Skin epidermis (tissue), 12 donors: Measurements from ENCODE around the gene SH3GL1.
"Not testable (repeated sequence)": the region's sequence is repeated elsewhere in the genome, so short reads cannot be mapped to it uniquely, and the experiment has no call there.

ENCODE experiments used
- H3K27ac ChIP-seq, 21 experiments: fragments of 200-600 bp; sonication (generic) in 11 of 21; one replicate each; pipeline ENCODE4 v1.5.0; 2020; ENCODE audit warnings: mild to moderate bottlenecking in 3 of 21, inconsistent platforms in 2 of 21, moderate library complexity in 2 of 21
- H3K4me3 ChIP-seq, 7 experiments: fragments of 200-600 bp; sonication (generic) in 2 of 7; one replicate each; pipeline ENCODE4 v1.5.0; 2020; ENCODE audit warnings: inconsistent platforms in 2 of 7, mild to moderate bottlenecking in 2 of 7, moderate library complexity in 1 of 7

SH3GL1 gene

DNA sequence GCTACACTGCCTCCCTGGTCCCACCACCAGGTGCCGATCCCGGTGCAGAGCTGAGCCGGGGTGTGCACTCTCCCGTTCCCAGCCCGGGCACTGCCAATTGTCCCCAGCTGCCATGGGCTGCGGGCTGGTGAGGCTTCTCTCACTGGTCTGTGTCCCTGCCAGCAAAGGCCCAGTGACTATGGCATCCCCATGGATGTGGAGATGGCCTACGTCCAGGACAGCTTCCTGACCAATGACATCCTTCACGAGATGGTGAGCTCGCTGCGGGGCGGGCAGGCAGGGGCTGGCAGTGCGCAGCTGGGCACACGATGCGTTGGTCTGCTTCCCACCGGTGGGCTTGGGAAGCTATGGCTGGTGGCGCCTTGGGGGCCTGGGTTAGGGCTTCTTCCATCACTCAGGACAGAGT, 42.4 kb downstream of the SH3GL1 start:
- Histone ChIP-seq H3K4me3 (no peak overlapping the region), H3K27ac (no peak overlapping the region)

DNA sequence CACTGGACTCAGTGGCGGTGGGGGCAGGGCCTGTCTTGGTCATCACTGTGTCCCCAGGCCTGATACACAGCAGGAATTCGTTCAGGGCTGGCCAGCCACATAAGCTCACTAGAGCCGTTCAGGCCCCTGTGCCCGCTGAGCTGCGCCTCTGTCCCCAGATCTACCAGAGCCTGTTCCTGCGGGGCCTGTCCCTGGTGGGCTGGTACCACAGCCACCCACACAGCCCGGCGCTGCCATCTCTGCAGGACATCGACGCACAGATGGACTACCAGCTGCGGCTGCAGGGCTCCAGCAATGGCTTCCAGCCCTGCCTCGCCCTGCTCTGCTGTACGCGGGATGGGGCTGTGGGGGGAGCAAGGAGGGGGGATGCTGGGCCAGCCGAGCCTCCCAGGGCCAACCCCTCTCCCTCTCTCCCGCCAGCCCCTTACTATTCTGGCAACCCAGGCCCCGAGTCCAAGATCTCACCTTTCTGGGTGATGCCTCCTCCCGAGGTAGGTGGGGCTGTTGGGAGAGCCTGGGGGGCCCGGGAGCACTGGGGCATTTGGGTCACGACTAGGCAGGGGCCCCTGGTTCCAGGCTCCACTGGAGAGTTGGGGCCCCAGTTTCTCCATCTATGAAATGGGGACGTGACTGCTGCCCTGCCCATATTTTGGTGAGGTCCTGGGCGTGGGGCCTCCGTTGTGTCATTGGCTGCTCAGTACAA, 43.1 kb downstream of the SH3GL1 start:
- Histone ChIP-seq H3K4me3 (no peak overlapping the region), H3K27ac (no peak overlapping the region)

DNA sequence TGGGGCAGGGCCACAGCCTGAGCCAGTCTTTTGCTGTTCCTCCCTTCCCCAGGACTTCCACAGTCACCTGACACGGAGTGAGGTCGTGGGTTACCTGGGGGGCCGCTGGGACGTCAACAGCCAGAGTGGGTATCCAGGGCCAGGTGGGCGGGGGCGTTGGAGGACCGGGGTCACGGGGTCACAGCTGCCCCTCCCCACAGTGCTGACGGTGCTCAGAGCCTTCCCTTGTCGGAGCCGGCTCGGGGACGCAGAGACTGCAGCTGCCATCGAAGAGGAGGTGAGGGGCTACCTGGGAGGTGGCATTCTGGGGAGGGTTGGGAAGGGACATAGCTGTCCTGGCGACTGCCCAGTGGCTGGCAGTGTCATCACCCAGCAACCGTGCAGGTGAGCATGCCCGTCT, 45.5 kb downstream of the SH3GL1 start:
- no peak overlapping the region for H3K4me3 ChIP-seq
- no peak overlapping the region for H3K27ac ChIP-seq

DNA sequence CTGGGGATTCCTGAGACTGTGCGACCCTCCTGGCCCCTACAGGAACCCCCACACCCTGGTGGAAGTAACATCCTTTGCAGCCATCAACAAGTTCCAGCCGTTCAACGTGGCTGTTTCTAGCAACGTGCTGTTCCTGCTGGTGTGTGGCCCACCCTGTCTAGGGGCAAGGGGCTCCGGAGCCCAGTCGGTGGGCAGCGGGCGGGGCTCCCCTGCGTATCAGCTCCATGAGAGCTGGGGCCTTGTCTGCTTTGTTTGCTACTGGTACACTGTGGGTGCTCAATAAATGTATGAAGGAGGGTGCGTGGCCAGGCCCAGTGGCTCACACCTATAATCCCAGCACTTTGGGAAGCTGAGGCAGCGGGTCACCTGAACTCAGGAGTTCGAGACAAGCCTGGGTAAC, 46.1 kb downstream of the SH3GL1 start:
- H3K27ac ChIP-seq = no peak overlapping the region
- H3K4me3 ChIP-seq = no peak overlapping the region

DNA sequence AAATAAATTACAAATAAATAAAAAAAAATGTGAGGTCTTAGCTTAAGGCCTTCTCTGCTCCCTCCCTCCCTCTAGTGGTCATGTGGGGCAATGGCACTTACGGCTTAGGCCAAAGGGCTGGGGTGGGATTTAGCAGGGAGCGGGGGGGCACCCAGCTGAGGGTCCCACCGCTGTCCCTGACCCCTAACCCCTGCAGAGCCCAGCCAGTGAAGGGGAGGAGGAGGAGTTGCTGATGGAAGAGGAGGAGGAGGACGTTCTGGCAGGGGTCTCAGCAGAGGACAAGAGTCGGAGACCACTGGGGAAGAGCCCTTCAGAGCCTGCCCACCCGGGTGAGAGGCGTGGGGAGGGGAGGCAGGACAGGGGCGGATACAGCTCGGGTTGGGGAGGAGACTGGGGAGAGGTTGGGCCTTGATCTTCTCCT, 47.6 kb downstream of the SH3GL1 start:
- Histone ChIP-seq H3K4me3 (no peak overlapping the region), H3K27ac (peak overlapping the region in 2 of 21 experiments; percentile 10 to 25)

DNA sequence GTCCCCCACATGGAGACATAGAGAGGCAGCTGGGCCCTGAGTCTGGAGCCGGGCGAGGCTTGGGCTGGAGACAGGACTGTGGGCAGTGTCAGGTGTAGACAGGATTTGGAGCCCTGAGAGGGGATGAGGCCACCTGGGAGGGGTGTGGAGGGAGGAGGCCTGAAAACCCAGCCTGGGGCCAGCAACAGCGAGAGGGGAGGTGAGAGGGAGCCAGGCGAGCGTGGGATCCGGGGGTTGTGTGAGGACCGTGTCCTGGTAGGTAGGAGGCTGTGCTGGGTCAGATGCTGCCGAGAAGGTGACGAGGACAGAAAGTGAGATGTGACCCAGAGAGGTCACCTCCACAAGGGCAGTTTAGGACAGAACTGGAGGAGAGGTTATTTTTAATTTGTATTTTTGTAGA, 49.6 kb downstream of the SH3GL1 start:
- Histone ChIP-seq H3K27ac (no peak overlapping the region), H3K4me3 (no peak overlapping the region)

DNA sequence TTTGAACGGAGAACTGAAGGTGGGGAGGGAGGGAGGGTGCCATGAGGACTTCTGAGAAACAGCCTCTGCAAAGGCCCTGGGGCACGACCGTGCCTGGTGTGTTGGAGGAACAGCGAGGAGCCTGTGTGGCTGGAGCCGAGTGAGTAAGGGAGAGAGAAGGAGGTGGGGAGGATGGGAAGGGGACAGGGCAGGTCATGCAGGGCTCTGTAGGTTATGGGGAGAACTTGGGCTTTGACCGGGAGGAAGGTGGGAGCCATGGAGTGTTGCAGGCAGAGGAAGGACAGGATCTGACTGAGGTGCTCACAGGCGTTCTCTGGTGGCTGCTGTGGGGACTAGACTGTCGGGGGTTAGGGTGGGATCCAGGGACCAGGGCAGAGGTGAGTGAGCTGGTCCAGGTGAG, 50.2 kb downstream of the SH3GL1 start:
- Histone ChIP-seq H3K27ac (no peak overlapping the region), H3K4me3 (no peak overlapping the region)

DNA sequence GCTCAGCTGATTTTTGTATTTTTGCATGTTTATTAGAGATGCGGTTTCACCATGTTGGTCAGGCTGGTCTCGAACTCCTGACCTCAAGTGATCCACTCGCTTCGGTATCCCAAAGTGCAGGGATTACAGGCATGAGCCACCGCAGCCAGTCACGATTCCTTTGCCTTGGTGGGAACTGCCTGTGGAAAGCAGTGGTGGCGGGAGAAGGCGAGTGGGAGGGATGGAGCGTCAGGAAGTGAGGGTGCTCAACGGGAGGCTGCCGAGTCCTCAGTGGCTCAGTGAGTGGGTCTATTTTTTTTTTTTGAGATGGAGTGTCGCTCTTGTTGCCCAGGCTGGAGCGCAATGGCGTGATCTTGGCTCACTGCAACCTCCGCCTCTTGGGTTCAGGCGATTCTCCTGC, 51.1 kb downstream of the SH3GL1 start:
- H3K27ac ChIP-seq, H3K4me3 ChIP-seq: not testable (repeated sequence)

DNA sequence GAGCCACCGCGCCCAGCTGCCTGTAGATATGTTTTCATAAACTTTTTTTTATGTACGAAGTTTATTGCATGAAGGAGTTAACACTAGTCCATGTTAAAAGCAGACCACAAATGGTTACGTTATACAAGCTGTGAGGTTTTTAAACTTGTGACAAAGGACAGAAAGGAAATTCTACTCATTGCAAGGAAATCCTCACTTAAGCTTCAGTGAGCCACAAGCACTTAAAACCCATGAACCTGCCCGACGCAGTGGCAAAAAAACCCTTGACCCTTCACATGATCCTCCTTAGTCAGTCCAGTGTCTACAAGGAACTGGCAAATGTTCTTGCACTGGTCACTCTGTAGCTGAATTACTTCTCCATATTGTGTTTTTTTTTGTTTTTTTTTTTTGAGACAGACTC, 52.8 kb downstream of the SH3GL1 start:
- no peak overlapping the region for H3K27ac ChIP-seq
- H3K4me3 ChIP-seq = no peak overlapping the region

DNA sequence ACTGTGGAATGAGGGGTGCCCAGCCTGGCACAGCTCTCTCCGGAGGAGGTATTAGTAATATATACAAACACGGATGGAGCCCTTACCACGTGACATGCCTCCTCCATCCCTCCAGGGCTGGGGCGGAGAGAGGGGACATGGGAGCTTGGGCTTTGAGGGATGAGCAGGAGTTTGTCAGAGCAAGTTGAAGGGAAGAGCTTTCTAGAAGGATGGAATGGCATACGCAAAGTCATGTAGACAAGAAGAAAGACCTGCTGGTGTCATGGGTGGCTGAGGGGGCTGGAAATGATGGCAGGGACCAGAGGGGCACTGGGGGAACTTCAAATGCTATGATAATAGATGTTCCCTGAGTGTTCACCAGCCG, 54.3 kb downstream of the SH3GL1 start:
- Histone ChIP-seq H3K27ac (no peak overlapping the region), H3K4me3 (no peak overlapping the region)

DNA sequence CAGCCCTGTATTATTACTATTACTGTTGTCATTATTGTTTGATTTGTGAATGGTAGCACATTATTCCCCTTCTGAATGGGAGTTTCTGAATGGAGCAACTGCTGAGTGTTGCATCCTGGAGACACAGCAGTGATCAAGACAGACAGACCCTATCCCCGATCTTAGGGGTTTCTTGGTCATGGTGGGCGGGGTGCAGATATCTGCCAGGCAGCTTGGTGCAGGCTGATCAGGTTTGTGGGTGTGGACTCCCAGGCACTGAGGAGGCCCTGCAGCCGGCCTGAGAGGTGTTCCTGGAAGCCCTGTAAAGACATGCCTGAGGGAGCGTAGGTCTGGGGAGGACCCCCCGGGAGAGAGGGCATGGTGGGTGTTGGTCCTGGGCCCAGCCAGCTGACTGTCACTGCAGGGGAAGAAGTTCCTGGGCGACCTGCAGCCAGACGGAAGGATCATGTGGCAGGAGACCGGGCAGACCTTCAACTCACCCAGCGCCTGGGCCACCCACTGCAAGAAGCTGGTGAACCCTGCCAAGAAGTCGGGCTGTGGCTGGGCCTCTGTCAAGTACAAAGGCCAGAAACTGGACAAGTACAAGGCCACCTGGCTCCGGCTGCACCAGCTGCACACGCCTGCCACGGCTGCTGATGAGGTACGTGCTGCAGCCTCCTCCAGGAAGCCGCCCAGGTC, 54.9 kb downstream of the SH3GL1 start:
- Histone ChIP-seq H3K4me3 (no peak overlapping the region), H3K27ac (no peak overlapping the region)

DNA sequence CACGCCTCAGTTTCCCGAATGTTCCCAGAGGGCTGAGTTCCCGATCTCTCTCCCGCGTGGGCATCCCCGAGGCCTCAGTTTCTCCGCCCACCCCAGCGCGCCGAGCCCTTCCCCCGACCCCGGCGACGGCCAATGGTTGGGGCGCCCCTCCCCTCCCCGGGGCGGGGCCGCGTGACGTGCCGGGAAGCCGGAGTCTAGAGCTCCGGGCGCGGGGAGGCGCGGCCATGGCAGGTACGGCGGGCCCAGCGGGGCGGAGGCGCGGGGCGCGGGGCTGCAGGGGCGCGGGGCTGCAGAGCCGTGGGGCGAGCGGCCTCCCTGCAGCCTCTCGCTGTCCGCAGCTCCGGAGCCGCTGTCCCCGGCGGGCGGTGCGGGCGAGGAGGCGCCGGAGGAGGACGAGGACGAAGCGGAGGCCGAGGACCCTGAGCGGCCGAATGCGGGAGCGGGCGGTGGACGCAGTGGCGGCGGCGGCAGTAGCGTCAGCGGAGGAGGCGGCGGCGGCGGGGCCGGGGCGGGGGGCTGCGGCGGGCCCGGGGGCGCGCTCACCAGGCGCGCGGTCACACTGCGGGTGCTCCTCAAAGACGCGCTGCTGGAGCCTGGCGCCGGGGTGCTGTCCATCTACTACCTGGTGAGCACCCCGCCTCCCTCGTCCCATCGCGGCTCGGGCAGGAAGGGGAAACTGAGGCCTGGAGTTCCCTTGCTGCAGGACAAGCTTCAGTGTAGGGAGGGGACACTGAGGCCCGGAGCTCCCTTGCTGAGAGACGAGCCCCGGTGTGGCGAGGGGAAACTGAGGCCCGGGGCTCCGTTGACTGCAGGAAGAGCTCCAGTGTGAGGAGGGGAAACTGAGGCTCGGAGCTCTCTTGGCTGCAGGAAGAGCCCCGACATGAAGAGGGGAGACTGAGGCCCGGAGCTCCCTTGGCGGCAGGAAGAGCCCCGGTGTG, 56.7 kb downstream of the SH3GL1 start, which contains the start of gene MPND:
Gene MPND (plus strand): TSS at position 193 of the 938 bp plus-strand sequence. CDS start 32 bp downstream, at position 225.
- Histone ChIP-seq H3K4me3 (peak within 1 kb of the TSS; percentile 45 to 89 (median 70)), H3K27ac (peak within 1 kb of the TSS in 20 of 21 experiments; percentile 73 to 94 (median 86))

DNA sequence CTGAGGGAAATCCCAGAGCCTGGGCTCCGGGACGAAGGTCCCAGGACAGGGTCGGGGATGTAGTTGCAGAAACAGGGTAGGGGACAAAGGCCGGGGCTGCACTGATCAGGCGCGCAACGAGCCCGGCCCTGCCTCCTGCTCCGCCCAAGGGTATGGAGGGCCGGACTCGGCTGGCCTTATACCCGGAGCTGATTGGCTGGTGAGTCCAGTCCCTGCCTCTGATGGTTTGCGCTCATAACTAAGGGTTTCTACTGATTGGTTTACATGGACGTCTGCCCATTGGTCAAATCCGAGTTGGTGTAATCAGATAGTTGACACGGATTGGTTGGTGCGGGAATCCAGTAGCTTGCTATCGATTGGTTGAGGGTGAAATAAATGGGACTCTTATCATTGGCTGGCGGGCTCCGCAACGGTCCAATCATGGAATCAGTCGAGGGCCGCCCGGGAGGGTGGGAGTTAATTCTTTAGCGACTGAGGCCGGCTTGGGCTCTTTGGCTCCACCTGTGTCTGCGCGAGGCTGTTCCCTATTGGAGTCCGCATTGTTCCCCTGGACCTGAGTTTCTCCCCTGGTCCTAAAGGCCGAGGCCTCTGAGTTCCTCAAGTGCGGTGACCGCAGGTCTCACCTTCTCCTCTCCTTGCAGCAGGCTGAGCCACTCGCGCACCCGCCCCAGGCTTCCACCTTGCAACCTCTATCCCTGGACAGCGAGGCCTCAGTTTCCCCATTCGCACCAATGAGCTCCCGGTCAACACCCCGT, 57.6 kb downstream of the SH3GL1 start:
- H3K4me3 ChIP-seq = peak overlapping the region; percentile 45 to 89 (median 70)
- peak overlapping the region in 20 of 21 experiments; percentile 70 to 94 (median 86) for H3K27ac ChIP-seq

DNA sequence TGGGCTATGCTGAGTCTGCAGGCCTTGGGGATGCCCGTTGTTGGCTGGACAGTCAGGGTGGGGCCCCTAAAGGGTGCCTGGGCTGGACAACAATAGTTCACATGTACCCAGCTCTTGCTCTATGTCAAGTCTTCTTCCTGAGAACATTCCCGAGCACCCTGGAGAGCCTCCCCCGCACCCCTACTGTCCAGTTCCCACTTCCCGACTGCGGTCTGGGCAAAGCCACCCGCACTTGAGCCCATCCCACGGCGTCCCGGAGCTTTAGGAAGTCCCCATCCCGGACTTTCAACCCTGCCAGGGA, 58.1 kb downstream of the SH3GL1 start:
- H3K27ac ChIP-seq = peak overlapping the region in 20 of 21 experiments; percentile 70 to 94 (median 86)
- H3K4me3 ChIP-seq = peak overlapping the region; percentile 28 to 89 (median 43)

DNA sequence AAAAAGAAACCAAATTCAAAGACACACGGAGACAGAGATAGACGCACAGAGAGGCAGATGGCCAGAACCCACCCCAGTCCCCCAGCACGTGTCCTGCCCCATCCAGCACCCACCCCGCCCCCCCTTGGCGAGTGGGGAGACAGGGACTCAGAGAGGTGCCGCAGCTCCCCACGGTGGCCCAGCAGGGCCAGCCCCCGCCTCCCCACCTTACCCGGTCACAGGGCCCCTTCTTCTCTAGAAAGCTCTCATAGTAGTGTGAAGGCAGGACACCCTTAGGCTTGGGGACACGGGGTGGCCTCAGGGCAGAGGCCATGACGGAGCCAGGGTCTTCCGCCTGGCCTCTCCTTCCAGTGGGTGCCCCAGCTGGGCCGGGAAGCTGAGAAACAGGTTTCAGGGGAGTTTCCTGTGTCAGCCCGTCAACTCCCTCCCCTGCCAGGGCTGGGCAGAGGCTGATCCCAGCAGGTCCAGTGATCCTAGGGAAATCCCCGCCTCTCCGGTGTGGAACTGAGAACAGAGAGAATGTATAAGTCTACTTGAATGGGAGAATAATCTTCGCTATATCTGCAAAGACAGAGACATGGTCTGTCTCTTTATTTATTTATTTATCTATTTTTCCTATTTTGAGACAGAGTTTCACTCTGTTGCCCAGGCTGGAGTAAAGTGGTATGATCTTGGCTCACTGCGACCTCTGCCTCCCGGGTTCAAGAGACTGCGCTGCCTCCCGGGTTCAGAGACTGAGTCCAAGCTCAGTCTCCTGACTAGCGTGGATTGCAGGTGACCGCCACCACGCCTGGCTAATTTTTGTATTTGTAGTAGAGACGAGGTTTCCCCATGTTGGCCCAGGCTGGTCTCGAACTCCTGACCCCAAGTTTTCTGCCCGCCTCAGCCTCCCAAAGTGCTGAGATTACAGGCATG, 61.6 kb downstream of the SH3GL1 start, which contains the start of gene STAP2:
Gene STAP2 (minus strand): TSS at position 387 of the 915 bp plus-strand sequence. CDS start 74 bp downstream, at position 313.
- peak within 1 kb of the TSS; percentile 35 to 56 (median 45) for H3K4me3 ChIP-seq
- peak within 1 kb of the TSS in 20 of 21 experiments; percentile 73 to 95 (median 87) for H3K27ac ChIP-seq

DNA sequence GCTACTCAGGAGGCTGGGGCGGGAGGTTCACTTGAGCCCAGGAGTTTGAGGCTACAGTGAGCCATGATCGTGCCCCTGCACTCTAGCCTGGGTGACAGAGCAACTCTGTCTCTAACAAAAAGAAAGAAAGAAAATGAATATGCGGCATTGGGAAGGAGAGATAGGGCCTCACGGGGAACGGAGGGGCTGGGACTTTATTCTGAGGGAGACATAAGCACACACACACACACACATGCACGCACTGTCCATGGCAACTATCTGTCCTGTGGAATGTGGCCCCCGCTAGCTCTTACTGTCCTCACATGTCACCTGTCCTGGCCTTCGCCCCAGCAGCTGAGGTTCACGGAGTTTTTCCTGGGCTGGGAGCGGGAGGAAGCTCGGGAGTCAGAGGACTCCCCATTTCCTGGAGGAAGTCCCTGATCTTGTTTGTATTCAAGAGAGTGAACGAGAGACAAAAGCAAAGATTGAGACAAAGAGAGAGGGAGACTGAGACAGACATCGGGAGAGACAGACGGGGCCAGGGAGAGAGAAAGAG, 62.4 kb downstream of the SH3GL1 start:
- Histone ChIP-seq H3K4me3 (peak overlapping the region; percentile 35 to 56 (median 45)), H3K27ac (peak overlapping the region in 19 of 21 experiments; percentile 73 to 95 (median 87))

DNA sequence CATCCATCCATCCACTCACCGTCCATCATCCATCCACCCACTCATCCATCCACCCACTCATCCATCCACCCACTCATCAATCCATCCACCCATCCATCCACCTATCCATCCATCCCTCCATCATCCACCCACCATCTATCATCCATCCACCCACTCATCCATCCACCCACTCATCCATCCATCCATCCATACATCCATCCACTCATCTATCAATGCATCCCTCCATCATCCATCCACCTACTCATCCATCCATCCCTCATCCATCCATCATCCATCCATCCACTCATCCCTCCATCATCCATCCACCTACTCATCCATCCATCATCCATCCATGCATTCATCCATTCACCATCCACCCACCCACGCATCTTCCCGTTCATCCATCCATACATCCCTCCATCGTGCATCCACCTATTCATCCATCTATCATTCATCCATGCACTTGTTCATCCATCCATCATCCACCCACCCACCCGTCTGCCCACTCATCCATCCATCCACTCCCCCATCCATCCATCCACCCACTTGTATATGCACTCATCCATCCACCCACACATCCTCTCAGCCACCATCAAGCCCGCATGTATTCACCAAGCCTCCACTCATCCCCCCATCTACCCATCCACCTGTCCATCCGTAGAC, 65.3 kb downstream of the SH3GL1 start:
- H3K27ac ChIP-seq = no peak overlapping the region

DNA sequence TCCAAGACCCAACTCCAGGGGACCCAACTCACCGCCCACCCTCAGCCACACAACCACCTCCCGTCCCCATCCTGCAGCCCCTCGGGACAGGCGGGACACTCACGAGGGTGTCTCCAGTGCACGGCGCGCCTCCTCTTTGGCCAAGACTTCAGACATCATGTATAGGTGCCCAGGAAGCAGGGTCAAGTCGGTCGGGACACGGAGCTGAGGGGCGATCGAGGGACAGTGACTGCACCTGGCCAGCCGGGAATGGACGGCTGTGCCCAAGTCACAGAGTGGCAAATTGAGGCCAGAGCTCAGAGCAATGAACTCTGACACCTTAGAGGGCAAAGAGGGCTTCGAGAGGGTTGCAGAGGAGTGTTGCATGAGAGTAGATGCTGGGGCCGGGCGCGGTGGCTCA, 70.5 kb downstream of the SH3GL1 start:
- Histone ChIP-seq H3K4me3 (no peak overlapping the region), H3K27ac (no peak overlapping the region)

More for the DNA sequence above, 65.3 kb downstream of the SH3GL1 start:
- H3K4me3 ChIP-seq = no peak overlapping the region
